ENCODE measurements around the gene MARK2. TPM values are rescaled to one million over a fixed set of nuclear protein-coding genes. Genes with fewer than 3 reads are reported as not detected.

MARK2 gene
- total and polyA plus RNA-seq, 11 donors: 17.0 to 53.5 (median 37.5) TPM

DNA sequence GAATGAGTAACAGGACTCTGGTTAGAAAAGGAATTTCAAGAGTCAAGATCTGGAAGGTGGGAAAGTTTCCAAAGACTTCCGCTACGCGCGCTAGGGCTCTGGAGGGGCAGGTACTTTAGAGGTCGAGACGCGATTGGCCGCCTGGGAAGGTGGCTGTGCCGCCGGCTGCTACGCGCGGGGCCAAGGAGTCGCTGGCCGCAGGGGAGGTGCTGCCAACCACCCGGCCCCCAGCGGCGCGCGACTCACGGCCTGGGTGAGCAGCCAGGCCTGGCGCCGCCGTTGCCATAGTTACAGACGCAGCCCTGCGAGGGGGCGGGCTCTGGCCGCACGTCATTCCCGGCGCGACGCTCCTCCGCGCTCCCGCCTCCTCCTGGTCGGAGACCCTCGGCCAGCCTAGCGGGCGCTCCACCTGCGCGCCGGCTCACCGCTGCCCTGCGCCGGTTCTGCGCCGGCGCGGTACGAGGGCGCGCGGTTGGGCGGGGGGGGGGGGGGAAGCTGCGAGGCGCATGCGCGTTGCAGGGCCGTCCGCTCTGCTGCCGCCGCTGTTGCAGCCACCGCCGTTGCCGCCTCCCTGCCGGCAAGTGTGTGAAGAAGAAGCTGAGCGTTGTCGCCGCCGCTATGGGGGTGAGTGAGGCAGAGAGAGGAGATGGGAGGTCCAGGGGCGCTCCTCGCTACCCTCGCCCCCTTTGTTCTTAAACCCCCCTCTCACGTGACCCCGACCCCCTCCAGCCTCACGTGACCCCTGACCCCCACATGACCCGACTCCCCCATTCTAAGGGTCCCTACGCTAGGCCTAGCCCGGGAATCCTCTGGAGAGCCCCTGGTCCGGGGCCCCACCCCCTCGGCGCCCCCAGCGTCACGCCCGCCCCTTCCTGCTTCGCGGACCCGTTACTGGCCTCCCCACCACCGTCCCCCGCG is 99.8 kb downstream of the MARK2 start, which contains the start of gene NAA40:
Gene NAA40, plus strand, starts transcription at position 524 of the 918 bp plus-strand sequence. Its CDS starts 95 bp downstream, at position 619.
- Histone ChIP-seq H3K9me3 (no peaks in the 10 kb centered on the region), H3K4me1 (peaks cover 0 to 33% (median 19%) of the 10 kb centered on the region in 12 donors), H3K36me3 (peaks cover 0 to 3% (median 0%) of the 10 kb centered on the region in 9 donors), H3K27me3 (no peaks in the 10 kb centered on the region), H3K4me3 (peak within 1 kb of the TSS; percentile 50 to 94 (median 74)), H3K27ac (peak within 1 kb of the TSS in 11 of 12 donors; percentile 35 to 86 (median 75))
- 0 to 2% (median 1%) methylated on average over 34 to 91 of the region's 92 CpGs for WGBS, 4 donors
- no peak for TF ChIP-seq POLR2A (IDR thresholded peaks at IDR 0.05)
- TF ChIP-seq, protein P1, sequence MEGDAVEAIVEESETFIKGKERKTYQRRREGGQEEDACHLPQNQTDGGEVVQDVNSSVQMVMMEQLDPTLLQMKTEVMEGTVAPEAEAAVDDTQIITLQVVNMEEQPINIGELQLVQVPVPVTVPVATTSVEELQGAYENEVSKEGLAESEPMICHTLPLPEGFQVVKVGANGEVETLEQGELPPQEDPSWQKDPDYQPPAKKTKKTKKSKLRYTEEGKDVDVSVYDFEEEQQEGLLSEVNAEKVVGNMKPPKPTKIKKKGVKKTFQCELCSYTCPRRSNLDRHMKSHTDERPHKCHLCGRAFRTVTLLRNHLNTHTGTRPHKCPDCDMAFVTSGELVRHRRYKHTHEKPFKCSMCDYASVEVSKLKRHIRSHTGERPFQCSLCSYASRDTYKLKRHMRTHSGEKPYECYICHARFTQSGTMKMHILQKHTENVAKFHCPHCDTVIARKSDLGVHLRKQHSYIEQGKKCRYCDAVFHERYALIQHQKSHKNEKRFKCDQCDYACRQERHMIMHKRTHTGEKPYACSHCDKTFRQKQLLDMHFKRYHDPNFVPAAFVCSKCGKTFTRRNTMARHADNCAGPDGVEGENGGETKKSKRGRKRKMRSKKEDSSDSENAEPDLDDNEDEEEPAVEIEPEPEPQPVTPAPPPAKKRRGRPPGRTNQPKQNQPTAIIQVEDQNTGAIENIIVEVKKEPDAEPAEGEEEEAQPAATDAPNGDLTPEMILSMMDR (IDR thresholded peaks at IDR 0.05): peak in 2 of 12 donors; percentile 7 to 35
- intact Hi-C loops (cut with DNase I): loop anchor here in 3 of 10 donors (1.0 to 2.0 kb wide), 2 partner anchors 19 to 20 kb away; no protein-coding TSS in a partner anchor
- peak; percentile 87 to 96 (median 94) for ATAC-seq
- DNase-seq: peak; percentile 89 to 95 (median 94)

DNA sequence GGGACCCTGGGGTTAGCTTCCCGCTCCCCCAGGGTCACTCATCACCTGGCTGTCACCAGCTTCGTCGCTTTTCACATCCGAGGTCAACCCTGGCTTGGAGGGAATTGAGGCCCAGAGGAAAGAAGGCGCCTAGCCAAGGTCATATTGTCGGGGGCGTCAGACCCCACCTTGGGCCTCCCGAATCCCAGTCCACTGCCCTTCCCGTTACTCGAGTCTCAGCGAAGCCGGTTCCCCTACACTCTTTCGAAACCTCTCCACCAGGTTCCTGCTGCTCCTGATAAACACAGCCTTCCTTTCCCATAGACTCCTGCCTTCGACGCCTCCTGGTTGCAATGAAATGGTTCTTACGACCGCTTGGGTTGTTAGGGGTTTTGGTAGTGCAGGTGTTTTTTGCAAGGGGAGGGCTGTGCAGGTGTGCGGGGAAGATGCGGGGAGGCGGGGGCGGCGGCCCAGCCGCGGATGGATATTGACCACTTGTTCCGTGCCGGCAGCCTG is 100.5 kb downstream of the MARK2 start:
- no peak for DNase-seq
- peaks cover 0 to 38% (median 25%) of the 10 kb centered on the region in 12 donors for H3K4me1 ChIP-seq
- H3K27me3 ChIP-seq: no peaks in the 10 kb centered on the region
- H3K36me3 ChIP-seq: peaks cover 0 to 3% (median 0%) of the 10 kb centered on the region in 9 donors
- ATAC-seq: peak in 2 of 4 donors; percentile 1
- WGBS, 4 donors: 1 to 6% (median 4%) methylated on average over 23 to 26 of the region's 26 CpGs
- no peak for TF ChIP-seq POLR2A (IDR thresholded peaks at IDR 0.05)
- TF ChIP-seq, protein P1 (IDR thresholded peaks at IDR 0.05): no peak
- intact Hi-C loops (cut with DNase I): loop anchor here in 2 of 10 donors (2.0 kb wide), 1 partner anchor 21 kb away; no protein-coding TSS in a partner anchor
- H3K27ac ChIP-seq: peak overlapping the region in 10 of 12 donors; percentile 35 to 86 (median 76)
- H3K9me3 ChIP-seq: no peaks in the 10 kb centered on the region
- H3K4me3 ChIP-seq: peak overlapping the region; percentile 50 to 94 (median 74)

DNA sequence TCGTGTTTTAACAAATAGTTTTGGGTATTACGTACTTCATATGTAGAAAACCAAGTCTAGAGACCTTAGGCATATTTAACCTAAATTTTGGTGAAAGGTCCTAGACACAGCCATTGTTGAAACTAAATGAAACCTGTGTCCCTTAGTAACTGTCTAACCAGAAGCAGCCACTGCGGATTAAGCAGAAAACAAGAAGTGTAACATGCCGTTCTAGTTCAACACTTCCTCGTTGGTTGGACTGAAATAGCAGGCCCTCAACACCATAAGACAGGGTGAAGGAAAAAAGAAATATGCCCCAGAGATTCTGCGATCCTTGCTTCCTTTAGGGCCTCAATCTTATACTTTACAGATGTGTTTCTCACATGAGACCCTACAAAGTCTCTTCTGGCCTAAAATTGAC is 101.9 kb downstream of the MARK2 start:
- peak overlapping the region in 5 of 12 donors; percentile 10 to 73 (median 37) for H3K27ac ChIP-seq
- intact Hi-C loops (cut with DNase I): loop anchor here in 8 of 10 donors (5.0 to 10.0 kb wide), 5 partner anchors 33 to 176 kb away; partner anchors contain the start of gene ZFTA (in 5 of the 8)
- 70 to 74% (median 72%) methylated on average over 6 of the region's 6 CpGs for WGBS, 4 donors

More for the DNA sequence above, 101.9 kb downstream of the MARK2 start:
- TF ChIP-seq, protein P1 (IDR thresholded peaks at IDR 0.05): no peak
- TF ChIP-seq POLR2A (IDR thresholded peaks at IDR 0.05): no peak
- Histone ChIP-seq H3K27me3 (no peaks in the 10 kb centered on the region), H3K9me3 (no peaks in the 10 kb centered on the region), H3K36me3 (peaks cover 0 to 3% (median 0%) of the 10 kb centered on the region in 9 donors), H3K4me3 (no peak overlapping the region), H3K4me1 (peaks cover 0 to 51% (median 35%) of the 10 kb centered on the region in 12 donors)
- ATAC-seq: no peak
- DNase-seq: no peak

Measured in heart left ventricle (tissue), 16 donors.